ENCODE data around the gene FAM180A.

Gene FAM180A

GRCh38 chr7:135756191-135756590, 7.6 kb upstream of the FAM180A start:
- no peak for DNase-seq
- peak overlapping the region; percentile 73 for H3K14ac ChIP-seq (ENCODE audit: low read length)
- peak overlapping the region; percentile 100 for H2BK12ac ChIP-seq (ENCODE audit: low read length)
- H4K12ac ChIP-seq (ENCODE audit: low read depth, low read length), result no peak overlapping the region
- H3K9me3 ChIP-seq (ENCODE audit: insufficient read depth, low read depth, low read length), result no peaks in the 10 kb centered on the region
- no peak overlapping the region for H2AFZ ChIP-seq (ENCODE audit: insufficient read depth, low read length, poor library complexity)
- H3K4me2 ChIP-seq (ENCODE audit: low read length), result no peak overlapping the region
- peak overlapping the region; percentile 87 for H2AK5ac ChIP-seq (ENCODE audit: low read length)
- no peak overlapping the region for H3K9ac ChIP-seq (ENCODE audit: low read length)
- H3K27ac ChIP-seq (ENCODE audit: low read depth, low read length), result no peak overlapping the region
- no peaks in the 10 kb centered on the region for H3K27me3 ChIP-seq (ENCODE audit: insufficient read depth, low read length)
- peaks cover 19 to 21% of the 10 kb centered on the region in 2 experiments for H3K4me1 ChIP-seq (ENCODE audit: control insufficient read depth in 1 of 2, insufficient read depth in 2 of 2, low read length in 2 of 2)
- H3K18ac ChIP-seq (ENCODE audit: low read length), result peak overlapping the region; percentile 61
- no peaks in the 10 kb centered on the region for H3K36me3 ChIP-seq (ENCODE audit: control insufficient read depth in 1 of 2, insufficient read depth in 2 of 2, low read length in 2 of 2)
- H3K4ac ChIP-seq (ENCODE audit: low read depth, low read length), result peak overlapping the region; percentile 28
- no peak overlapping the region for H3K4me3 ChIP-seq (ENCODE audit: low read depth, low read length)
- no peak overlapping the region for H3K23ac ChIP-seq (ENCODE audit: low read length)
- peak overlapping the region; percentile 98 for H2BK120ac ChIP-seq (ENCODE audit: insufficient read depth, low read length, poor library complexity)
- H3K79me2 ChIP-seq (ENCODE audit: control insufficient read depth, insufficient read depth, low read length, poor library complexity), result peaks cover 16% of the 10 kb centered on the region
- peak overlapping the region; percentile 98 for H4K91ac ChIP-seq (ENCODE audit: low read depth, low read length)
- peak overlapping the region; percentile 66 for H2BK5ac ChIP-seq (ENCODE audit: low read depth, low read length, poor library complexity)
- H3K79me1 ChIP-seq (ENCODE audit: low read length), result peaks cover 41% of the 10 kb centered on the region
- WGBS (ENCODE audit: extremely low coverage, insufficient coverage, insufficient read length), result no CpG with 5 or more reads among the region's 5 CpGs
- H4K8ac ChIP-seq (ENCODE audit: low read depth, low read length), result peak overlapping the region; percentile 26

GRCh38 chr7:135755351-135755753, 6.7 kb upstream of the FAM180A start:
- peak overlapping the region; percentile 24 for H4K8ac ChIP-seq (ENCODE audit: low read depth, low read length)
- no peak overlapping the region for H3K23ac ChIP-seq (ENCODE audit: low read length)
- peak overlapping the region; percentile 86 for H2BK12ac ChIP-seq (ENCODE audit: low read length)
- H3K14ac ChIP-seq (ENCODE audit: low read length), result peak overlapping the region; percentile 46
- no peak overlapping the region for H4K12ac ChIP-seq (ENCODE audit: low read depth, low read length)
- H3K9me3 ChIP-seq (ENCODE audit: insufficient read depth, low read depth, low read length), result no peaks in the 10 kb centered on the region
- peak overlapping the region; percentile 79 for H2AK5ac ChIP-seq (ENCODE audit: low read length)
- no CpG with 5 or more reads among the region's 11 CpGs for WGBS (ENCODE audit: extremely low coverage, insufficient coverage, insufficient read length)
- H3K9ac ChIP-seq (ENCODE audit: low read length), result no peak overlapping the region
- H2BK5ac ChIP-seq (ENCODE audit: low read depth, low read length, poor library complexity), result no peak overlapping the region
- peak overlapping the region; percentile 64 for H2BK120ac ChIP-seq (ENCODE audit: insufficient read depth, low read length, poor library complexity)
- H3K18ac ChIP-seq (ENCODE audit: low read length), result peak overlapping the region; percentile 37
- no peaks in the 10 kb centered on the region for H3K27me3 ChIP-seq (ENCODE audit: insufficient read depth, low read length)
- peaks cover 41% of the 10 kb centered on the region for H3K79me1 ChIP-seq (ENCODE audit: low read length)
- peaks cover 19 to 21% of the 10 kb centered on the region in 2 experiments for H3K4me1 ChIP-seq (ENCODE audit: control insufficient read depth in 1 of 2, insufficient read depth in 2 of 2, low read length in 2 of 2)
- H3K79me2 ChIP-seq (ENCODE audit: control insufficient read depth, insufficient read depth, low read length, poor library complexity), result peaks cover 16% of the 10 kb centered on the region
- H3K4me3 ChIP-seq (ENCODE audit: low read depth, low read length), result no peak overlapping the region
- H2AFZ ChIP-seq (ENCODE audit: insufficient read depth, low read length, poor library complexity), result no peak overlapping the region
- no peak overlapping the region for H3K4me2 ChIP-seq (ENCODE audit: low read length)
- DNase-seq, result no peak
- peak overlapping the region; percentile 21 for H4K91ac ChIP-seq (ENCODE audit: low read depth, low read length)
- H3K36me3 ChIP-seq (ENCODE audit: control insufficient read depth in 1 of 2, insufficient read depth in 2 of 2, low read length in 2 of 2), result no peaks in the 10 kb centered on the region
- no peak overlapping the region for H3K27ac ChIP-seq (ENCODE audit: low read depth, low read length)
- no peak overlapping the region for H3K4ac ChIP-seq (ENCODE audit: low read depth, low read length)

- DNase-seq, result no peak
- Histone ChIP-seq H4K91ac (ENCODE audit: low read depth, low read length) (peak overlapping the region; percentile 75), H3K4me1 (ENCODE audit: control insufficient read depth in 1 of 2, insufficient read depth in 2 of 2, low read length in 2 of 2) (peaks cover 15 to 18% of the 10 kb centered on the region in 2 experiments), H2AFZ (ENCODE audit: insufficient read depth, low read length, poor library complexity) (no peak overlapping the region), H2BK120ac (ENCODE audit: insufficient read depth, low read length, poor library complexity) (peak overlapping the region; percentile 26), H3K4me3 (ENCODE audit: low read depth, low read length) (no peak overlapping the region), H3K14ac (ENCODE audit: low read length) (no peak overlapping the region), H3K18ac (ENCODE audit: low read length) (no peak overlapping the region), H3K4me2 (ENCODE audit: low read length) (no peak overlapping the region), H3K36me3 (ENCODE audit: control insufficient read depth in 1 of 2, insufficient read depth in 2 of 2, low read length in 2 of 2) (no peaks in the 10 kb centered on the region), H2BK5ac (ENCODE audit: low read depth, low read length, poor library complexity) (no peak overlapping the region), H3K79me1 (ENCODE audit: low read length) (peaks cover 33% of the 10 kb centered on the region), H3K79me2 (ENCODE audit: control insufficient read depth, insufficient read depth, low read length, poor library complexity) (peaks cover 11% of the 10 kb centered on the region), H3K4ac (ENCODE audit: low read depth, low read length) (no peak overlapping the region), H3K9ac (ENCODE audit: low read length) (no peak overlapping the region), H2AK5ac (ENCODE audit: low read length) (peak overlapping the region; percentile 13), H4K12ac (ENCODE audit: low read depth, low read length) (no peak overlapping the region), H3K27me3 (ENCODE audit: insufficient read depth, low read length) (no peaks in the 10 kb centered on the region), H3K27ac (ENCODE audit: low read depth, low read length) (no peak overlapping the region), H3K9me3 (ENCODE audit: insufficient read depth, low read depth, low read length) (no peaks in the 10 kb centered on the region), H4K8ac (ENCODE audit: low read depth, low read length) (peak overlapping the region; percentile 22), H2BK12ac (ENCODE audit: low read length) (peak overlapping the region; percentile 19), H3K23ac (ENCODE audit: low read length) (no peak overlapping the region)
- WGBS (ENCODE audit: extremely low coverage, insufficient coverage, insufficient read length), result no CpG with 5 or more reads among the region's 8 CpGs
These were observed 5.2 kb upstream of the FAM180A start for GRCh38 chr7:135753616-135754413.

GRCh38 chr7:135747366-135747765, 1.2 kb downstream of the FAM180A start:
- Histone ChIP-seq H3K4me2 (ENCODE audit: low read length) (no peak overlapping the region), H3K36me3 (ENCODE audit: control insufficient read depth in 1 of 2, insufficient read depth in 2 of 2, low read length in 2 of 2) (no peaks in the 10 kb centered on the region), H3K14ac (ENCODE audit: low read length) (peak overlapping the region; percentile 28), H3K79me2 (ENCODE audit: control insufficient read depth, insufficient read depth, low read length, poor library complexity) (no peaks in the 10 kb centered on the region), H3K9ac (ENCODE audit: low read length) (no peak overlapping the region), H3K27me3 (ENCODE audit: insufficient read depth, low read length) (no peaks in the 10 kb centered on the region), H3K4me1 (ENCODE audit: control insufficient read depth in 1 of 2, insufficient read depth in 2 of 2, low read length in 2 of 2) (peaks cover 11 to 16% of the 10 kb centered on the region in 2 experiments), H2AK5ac (ENCODE audit: low read length) (no peak overlapping the region), H4K91ac (ENCODE audit: low read depth, low read length) (no peak overlapping the region), H2BK120ac (ENCODE audit: insufficient read depth, low read length, poor library complexity) (no peak overlapping the region), H3K27ac (ENCODE audit: low read depth, low read length) (no peak overlapping the region), H3K18ac (ENCODE audit: low read length) (no peak overlapping the region), H3K79me1 (ENCODE audit: low read length) (peaks cover 8% of the 10 kb centered on the region), H2BK5ac (ENCODE audit: low read depth, low read length, poor library complexity) (no peak overlapping the region), H3K9me3 (ENCODE audit: insufficient read depth, low read depth, low read length) (no peaks in the 10 kb centered on the region), H3K4me3 (ENCODE audit: low read depth, low read length) (no peak overlapping the region), H3K23ac (ENCODE audit: low read length) (no peak overlapping the region), H2BK12ac (ENCODE audit: low read length) (peak overlapping the region; percentile 50), H4K8ac (ENCODE audit: low read depth, low read length) (no peak overlapping the region), H3K4ac (ENCODE audit: low read depth, low read length) (no peak overlapping the region), H2AFZ (ENCODE audit: insufficient read depth, low read length, poor library complexity) (no peak overlapping the region), H4K12ac (ENCODE audit: low read depth, low read length) (no peak overlapping the region)
- DNase-seq, result no peak
- no CpG with 5 or more reads among the region's 8 CpGs for WGBS (ENCODE audit: extremely low coverage, insufficient coverage, insufficient read length)
